Hepatocyte (in vitro differentiated cells): Measurements from ENCODE around the gene ANGPTL4. TPM values are rescaled to one million over a fixed set of nuclear protein-coding genes. Genes with fewer than 3 reads are reported as not detected.

Source experiments
- DNase-seq: peaks from one replicate; pipeline ENCODE4 v3.0.0-alpha.2; 2016; ENCODE audit warnings: low spot score
- H2AFZ ChIP-seq: fragments of 200-600 bp; sonication (generic); 2 replicates; pipeline ENCODE4 v1.6.0; 2016; ENCODE audit warnings: antibody characterized with exemption, mild to moderate bottlenecking
- H3K27ac ChIP-seq: fragments of 200-600 bp; sonication (generic); 2 replicates; pipeline ENCODE4 v1.5.1; 2016; ENCODE audit warnings: mild to moderate bottlenecking
- H3K27me3 ChIP-seq: fragments of 200-600 bp; sonication (generic); 2 replicates; pipeline ENCODE4 v1.6.1; 2016
- H3K36me3 ChIP-seq: fragments of 200-600 bp; sonication (generic); replicated peaks from 2 replicates; pipeline ENCODE4 v1.5.1; 2016; ENCODE audit warnings: low read depth; ENCODE audit not compliant: insufficient read depth
- H3K4me1 ChIP-seq: fragments of 200-600 bp; sonication (generic); 2 replicates; pipeline ENCODE4 v1.5.1; 2016; ENCODE audit warnings: mild to moderate bottlenecking, moderate library complexity; ENCODE audit not compliant: insufficient read depth
- H3K4me2 ChIP-seq: fragments of 200-600 bp; sonication (generic); 2 replicates; pipeline ENCODE4 v1.6.0; 2016
- H3K4me3 ChIP-seq: fragments of 200-600 bp; sonication (generic); 2 replicates; pipeline ENCODE4 v1.5.1; 2016; ENCODE audit warnings: mild to moderate bottlenecking
- H3K79me2 ChIP-seq: fragments of 200-600 bp; sonication (generic); 2 replicates; pipeline ENCODE4 v1.6.0; 2017; ENCODE audit warnings: mild to moderate bottlenecking
- H3K9me2 ChIP-seq: fragments of 200-600 bp; sonication (generic); replicated peaks from 2 replicates; pipeline ENCODE4 v1.6.0; 2017; ENCODE audit warnings: mild to moderate bottlenecking; ENCODE audit not compliant: insufficient read depth
- H3K9me3 ChIP-seq: fragments of 200-600 bp; sonication (generic); 2 replicates; pipeline ENCODE4 v1.5.1; 2016; ENCODE audit warnings: low read depth, mild to moderate bottlenecking
- H4K20me1 ChIP-seq: fragments of 200-600 bp; sonication (generic); 2 replicates; pipeline ENCODE4 v1.6.0; 2016; ENCODE audit warnings: mild to moderate bottlenecking; ENCODE audit not compliant: insufficient read depth, poor library complexity, severe bottlenecking
- CTCF ChIP-seq: fragments of 200-600 bp; sonication (generic); IDR thresholded peaks from 2 replicates; pipeline ENCODE4 v1.5.1; 2016; ENCODE audit warnings: antibody characterized with exemption, mild to moderate bottlenecking; ENCODE audit not compliant: poor library complexity
- EZH2 ChIP-seq: fragments of 200-600 bp; sonication (generic); IDR thresholded peaks from 2 replicates; pipeline ENCODE4 v1.6.1; 2016; ENCODE audit warnings: antibody characterized with exemption, mild to moderate bottlenecking, borderline replicate concordance
- EZH2phosphoT487 ChIP-seq: fragments of 200-600 bp; sonication (generic); IDR thresholded peaks from one replicate; pipeline ENCODE4 v1.6.1; 2018; ENCODE audit warnings: antibody characterized with exemption, mild to moderate bottlenecking, low read depth, moderate library complexity; ENCODE audit not compliant: unreplicated experiment, severe bottlenecking
- WGBS: methylation state at CpG from one replicate; pipeline ENCODE4 v1.1.6; 2016; ENCODE audit warnings: low lambda C conversion rate; ENCODE audit errors: missing lambda C conversion rate; 5-methylcytosine and 5-hydroxymethylcytosine counted together
- polyA plus RNA-seq: library from polyadenylated mRNA; unstranded; fragments of >200 nt; fragmentation: Nextera tagmentation; extraction: Ambion mirVana; gene quantifications from 2 replicates; pipeline ENCODE4 v1.2.1, GENCODE V29; 2016
- total RNA-seq: library from RNA; depleted of rRNA; stranded (reverse); fragments of >200 nt; gene quantifications from 2 replicates; pipeline ENCODE4 v1.2.3, GENCODE V29; 2014

The ANGPTL4 gene
- total and polyA plus RNA-seq, 2 experiments from 2014 or later, result 14.7 to 23.4 TPM

DNA sequence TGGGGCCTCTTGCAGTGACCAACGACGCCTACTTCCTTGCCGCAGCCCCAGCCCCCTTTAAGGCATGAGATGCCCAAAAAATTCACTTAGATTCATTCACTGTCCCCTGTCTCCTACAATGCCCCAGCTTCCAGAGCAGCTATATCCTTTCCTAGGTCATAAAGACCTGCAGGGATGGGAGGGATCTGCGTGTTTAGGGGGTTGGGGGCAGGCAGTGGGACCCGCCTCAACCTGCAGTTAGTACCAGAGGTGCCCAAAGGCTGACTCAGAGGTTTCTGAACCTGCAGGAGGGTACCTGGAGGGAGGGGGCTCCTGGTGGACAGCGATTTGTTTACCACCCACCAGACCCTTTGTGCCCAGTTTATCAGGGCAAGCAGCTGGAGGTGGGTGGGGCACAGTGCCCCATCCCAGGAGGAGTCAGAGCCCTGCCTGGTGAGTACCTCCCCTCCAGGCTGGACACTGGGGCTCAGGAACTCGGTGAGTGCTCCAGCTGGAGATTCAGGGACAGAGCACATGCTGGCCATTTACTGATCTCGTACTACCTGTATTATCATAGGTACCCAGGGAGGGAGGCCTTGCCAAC, 32.6 kb upstream of the ANGPTL4 start:
- Histone ChIP-seq H3K4me1 (peaks cover 10% of the 10 kb centered on the region), H3K4me2 (no peak overlapping the region), H3K9me3 (no peaks in the 10 kb centered on the region), H4K20me1 (no peaks in the 10 kb centered on the region), H3K27ac (no peak overlapping the region), H3K36me3 (no peaks in the 10 kb centered on the region), H2AFZ (no peak overlapping the region), H3K9me2 (no peaks in the 10 kb centered on the region), H3K4me3 (no peak overlapping the region), H3K79me2 (no peaks in the 10 kb centered on the region), H3K27me3 (peaks cover 30% of the 10 kb centered on the region)
- TF ChIP-seq EZH2phosphoT487, result no peak
- no peak for TF ChIP-seq EZH2
- no peak for TF ChIP-seq CTCF
- WGBS, result 78% methylated on average over 8 of the region's 8 CpGs
- no peak for DNase-seq

DNA sequence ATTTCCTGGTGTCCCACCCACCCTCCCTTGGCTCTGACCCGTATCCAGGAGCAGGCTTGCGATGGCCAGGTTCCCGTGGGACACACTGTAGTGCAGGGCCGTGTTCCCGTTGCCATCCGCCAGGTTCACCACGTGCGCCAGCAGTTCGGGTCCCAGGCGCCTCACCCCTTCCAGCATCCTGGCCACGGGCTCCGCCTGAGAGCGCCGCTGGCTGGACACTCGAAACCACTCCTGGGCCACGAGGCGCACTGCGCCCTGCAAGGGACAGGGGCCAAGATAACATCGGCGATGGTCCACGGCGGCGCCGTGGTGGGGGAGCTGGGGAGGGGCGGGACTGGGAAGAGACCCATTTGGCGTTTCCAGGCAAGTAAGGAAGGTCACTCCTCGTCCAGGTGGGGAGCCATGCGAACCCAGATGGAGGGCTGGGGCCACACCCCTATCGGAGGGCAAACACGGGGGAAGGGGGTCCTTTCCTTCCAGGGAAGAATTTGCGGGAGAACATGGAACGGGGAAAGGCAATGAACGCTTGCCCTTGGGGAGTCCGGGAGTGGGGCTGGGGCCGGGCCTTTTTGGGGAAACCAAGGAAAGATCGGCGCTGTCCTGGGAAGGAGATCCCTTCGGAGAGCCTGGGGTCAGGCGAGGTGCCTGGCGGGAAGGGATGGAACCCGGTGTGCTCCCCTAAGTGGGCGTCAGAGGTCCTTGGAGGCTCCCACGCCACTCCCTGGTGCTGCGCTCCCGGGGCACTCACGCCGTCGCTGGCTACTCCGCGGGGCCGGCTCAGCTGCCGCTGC, 30.8 kb upstream of the ANGPTL4 start:
- no peaks in the 10 kb centered on the region for H3K9me3 ChIP-seq
- TF ChIP-seq EZH2, result peak; percentile 34
- TF ChIP-seq EZH2phosphoT487, result no peak
- H2AFZ ChIP-seq, result no peak overlapping the region
- H3K4me2 ChIP-seq, result peak overlapping the region; percentile 72
- H3K27me3 ChIP-seq, result peaks cover 32% of the 10 kb centered on the region
- no peaks in the 10 kb centered on the region for H4K20me1 ChIP-seq
- 28% methylated on average over 43 of the region's 52 CpGs for WGBS
- DNase-seq, result no peak
- no peaks in the 10 kb centered on the region for H3K79me2 ChIP-seq
- H3K4me1 ChIP-seq, result peaks cover 10% of the 10 kb centered on the region
- H3K4me3 ChIP-seq, result no peak overlapping the region
- H3K36me3 ChIP-seq, result no peaks in the 10 kb centered on the region
- no peaks in the 10 kb centered on the region for H3K9me2 ChIP-seq
- H3K27ac ChIP-seq, result no peak overlapping the region

GRCh38 chr19:8333767-8334457, 30.0 kb upstream of the ANGPTL4 start:
- TF ChIP-seq CTCF, result no peak
- no peak for TF ChIP-seq EZH2
- no peak for TF ChIP-seq EZH2phosphoT487
- H3K9me3 ChIP-seq, result no peaks in the 10 kb centered on the region
- no peak overlapping the region for H3K4me3 ChIP-seq
- H3K4me1 ChIP-seq, result peaks cover 10% of the 10 kb centered on the region
- no peaks in the 10 kb centered on the region for H3K9me2 ChIP-seq
- H3K27me3 ChIP-seq, result peaks cover 34% of the 10 kb centered on the region
- peak overlapping the region; percentile 72 for H3K4me2 ChIP-seq
- no peak for DNase-seq
- no peak overlapping the region for H2AFZ ChIP-seq
- 14% methylated on average over 41 of the region's 48 CpGs for WGBS
- no peaks in the 10 kb centered on the region for H3K79me2 ChIP-seq
- H3K36me3 ChIP-seq, result no peaks in the 10 kb centered on the region
- no peak overlapping the region for H3K27ac ChIP-seq
- H4K20me1 ChIP-seq, result no peaks in the 10 kb centered on the region
